NCI-H82 (cell line): ENCODE results near the gene AXL.

Source experiments
- DNase-seq: peaks from one replicate; lab custom pipeline; 2025; lab: John Stamatoyannopoulos, UW

Gene AXL

GRCh38 chr19:41235480-41235879 lies 16.5 kb downstream of the AXL start:
- no peak for DNase-seq

GRCh38 chr19:41238244-41238643 lies 19.2 kb downstream of the AXL start:
- no peak for DNase-seq

GRCh38 chr19:41239363-41239762 lies 20.3 kb downstream of the AXL start:
- DNase-seq = no peak

GRCh38 chr19:41239961-41240574 lies 21.0 kb downstream of the AXL start:
- DNase-seq = no peak

GRCh38 chr19:41241859-41242258 lies 22.8 kb downstream of the AXL start:
- DNase-seq = no peak

GRCh38 chr19:41244117-41244516 lies 25.1 kb downstream of the AXL start:
- no peak for DNase-seq

- no peak for DNase-seq
Observed at GRCh38 chr19:41245843-41246242, 26.8 kb downstream of the AXL start.

- DNase-seq = peak; percentile 23
Observed at GRCh38 chr19:41248895-41249294, 29.9 kb downstream of the AXL start.

- peak; percentile 59 for DNase-seq
Observed at GRCh38 chr19:41249707-41250423, 30.8 kb downstream of the AXL start.

GRCh38 chr19:41253660-41254059 lies 34.6 kb downstream of the AXL start:
- DNase-seq = no peak

GRCh38 chr19:41255171-41255570 lies 36.1 kb downstream of the AXL start:
- no peak for DNase-seq

- no peak for DNase-seq
Observed at GRCh38 chr19:41261474-41262190, 42.6 kb downstream of the AXL start.

- DNase-seq = peak; percentile 87
Observed at GRCh38 chr19:41263042-41263849, 44.2 kb downstream of the AXL start.

- peak; percentile 100 for DNase-seq
Observed at GRCh38 chr19:41263850-41264580, 45.0 kb downstream of the AXL start, which contains the start of gene HNRNPUL1. Gene HNRNPUL1, plus strand, starts transcription at chr19:41264372. Its CDS starts 132 bp downstream, at chr19:41264504.

GRCh38 chr19:41264581-41265394 lies 45.8 kb downstream of the AXL start:
- peak; percentile 74 for DNase-seq

GRCh38 chr19:41265395-41266153 lies 46.6 kb downstream of the AXL start:
- peak; percentile 57 for DNase-seq

- DNase-seq = no peak
Observed at GRCh38 chr19:41269055-41269454, 50.0 kb downstream of the AXL start.

- no peak for DNase-seq
Observed at GRCh38 chr19:41269571-41269970, 50.5 kb downstream of the AXL start.

GRCh38 chr19:41273076-41273475 lies 54.1 kb downstream of the AXL start:
- DNase-seq = no peak

GRCh38 chr19:41274802-41275201 lies 55.8 kb downstream of the AXL start:
- DNase-seq = no peak
